HG02981 (cell line): Measurements from ENCODE around the gene EFNA2.
"Not testable (repeated sequence)": the region's sequence is repeated elsewhere in the genome, so short reads cannot be mapped to it uniquely, and the experiment has no call there.

Source experiments
- ATAC-seq: cut with Tn5 transposase; IDR thresholded peaks from one replicate; pipeline ENCODE4 v1.9.1; 2021; ENCODE audit warnings: mild to moderate bottlenecking, moderate library complexity; ENCODE audit not compliant: unreplicated experiment

The EFNA2 gene

DNA sequence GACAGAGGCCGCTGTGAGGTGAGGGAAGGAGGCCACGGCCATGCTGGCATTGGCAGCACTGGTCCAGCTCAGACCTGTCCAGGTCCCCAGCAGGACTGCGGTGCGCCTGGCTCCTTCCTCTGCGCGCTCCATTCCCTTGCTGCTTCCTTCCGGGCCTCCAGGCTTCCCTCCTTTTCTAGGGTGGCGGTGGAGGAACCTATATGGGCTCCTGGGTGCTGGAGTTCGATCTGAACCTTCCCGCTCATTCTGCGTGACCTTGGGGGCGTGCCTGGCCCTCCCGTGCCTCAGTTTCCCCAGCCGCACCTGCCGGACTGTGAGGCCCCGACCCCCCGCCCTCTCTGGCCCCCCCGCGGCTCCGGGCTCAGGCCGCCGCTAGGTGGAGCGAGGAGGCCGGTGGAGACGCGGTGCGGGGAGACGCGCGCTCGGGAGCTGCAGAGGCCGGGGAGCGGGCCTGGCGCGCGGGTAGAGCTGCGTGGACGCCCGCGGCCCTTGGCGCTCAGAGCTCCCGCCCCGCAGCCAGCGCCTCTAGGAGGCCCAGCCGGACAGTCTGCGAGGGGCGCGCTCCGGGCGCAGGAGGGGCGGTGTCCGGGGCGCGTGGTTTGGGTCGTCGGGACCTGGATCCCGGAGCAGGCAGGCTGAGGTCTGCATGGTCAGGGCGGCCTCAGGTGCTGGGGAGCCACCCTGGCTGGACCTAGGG lies 29.9 kb downstream of the EFNA2 start:
- ATAC-seq, result no peak

DNA sequence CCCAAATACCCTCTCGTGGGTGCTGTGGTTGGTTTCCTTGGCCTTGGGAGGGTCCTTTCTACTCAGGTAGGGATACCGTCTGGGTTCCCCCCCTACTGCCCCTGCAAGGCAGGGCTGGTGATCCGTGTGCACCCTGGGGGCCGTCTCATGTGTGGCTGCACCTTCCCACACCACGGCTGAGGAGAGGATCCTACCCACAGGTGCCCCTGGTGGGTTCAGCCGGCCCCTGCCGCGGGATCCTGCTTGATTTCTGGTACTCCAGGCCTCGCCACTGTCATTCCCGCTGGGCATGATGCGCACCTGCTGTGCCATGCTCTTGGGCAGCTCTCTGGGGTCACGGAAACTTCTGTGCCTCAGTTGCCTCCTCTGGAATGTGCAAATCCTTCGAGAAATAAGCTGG lies 30.8 kb downstream of the EFNA2 start:
- no peak for ATAC-seq

DNA sequence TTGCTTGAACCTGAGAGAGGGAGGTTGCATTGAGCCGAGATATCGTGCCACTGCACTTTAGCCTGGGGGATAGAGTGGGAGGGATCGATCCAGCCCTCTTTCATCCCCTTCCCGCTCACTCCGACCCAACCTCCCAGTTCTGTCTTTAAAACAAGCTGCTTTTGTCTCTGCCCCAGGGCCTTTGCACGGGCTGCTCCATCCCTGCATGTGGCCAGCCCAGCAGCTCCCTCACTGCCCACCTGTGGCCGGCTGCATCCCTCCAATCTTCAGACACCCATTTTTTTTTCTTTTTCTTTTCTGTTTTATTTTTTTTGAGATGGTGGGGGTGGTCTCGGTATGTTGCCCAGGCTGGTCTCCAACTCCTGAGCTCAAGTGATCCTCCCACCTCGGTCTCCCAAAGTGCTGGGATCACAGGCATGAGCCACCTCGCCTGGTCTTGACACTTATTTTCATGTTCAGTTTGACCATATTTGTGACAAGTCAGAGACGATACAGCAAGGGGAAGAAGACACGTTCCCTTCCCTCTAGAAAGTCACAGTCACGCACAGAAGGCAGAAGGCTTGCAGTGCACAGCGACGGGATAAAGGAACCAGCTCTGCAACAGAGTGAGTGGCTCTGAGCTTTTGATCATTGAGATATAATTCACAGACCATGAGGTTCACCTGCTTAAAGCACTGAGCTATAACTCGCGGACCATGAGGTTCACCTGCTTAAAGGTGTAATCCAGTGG lies 31.8 kb downstream of the EFNA2 start:
- no peak for ATAC-seq

DNA sequence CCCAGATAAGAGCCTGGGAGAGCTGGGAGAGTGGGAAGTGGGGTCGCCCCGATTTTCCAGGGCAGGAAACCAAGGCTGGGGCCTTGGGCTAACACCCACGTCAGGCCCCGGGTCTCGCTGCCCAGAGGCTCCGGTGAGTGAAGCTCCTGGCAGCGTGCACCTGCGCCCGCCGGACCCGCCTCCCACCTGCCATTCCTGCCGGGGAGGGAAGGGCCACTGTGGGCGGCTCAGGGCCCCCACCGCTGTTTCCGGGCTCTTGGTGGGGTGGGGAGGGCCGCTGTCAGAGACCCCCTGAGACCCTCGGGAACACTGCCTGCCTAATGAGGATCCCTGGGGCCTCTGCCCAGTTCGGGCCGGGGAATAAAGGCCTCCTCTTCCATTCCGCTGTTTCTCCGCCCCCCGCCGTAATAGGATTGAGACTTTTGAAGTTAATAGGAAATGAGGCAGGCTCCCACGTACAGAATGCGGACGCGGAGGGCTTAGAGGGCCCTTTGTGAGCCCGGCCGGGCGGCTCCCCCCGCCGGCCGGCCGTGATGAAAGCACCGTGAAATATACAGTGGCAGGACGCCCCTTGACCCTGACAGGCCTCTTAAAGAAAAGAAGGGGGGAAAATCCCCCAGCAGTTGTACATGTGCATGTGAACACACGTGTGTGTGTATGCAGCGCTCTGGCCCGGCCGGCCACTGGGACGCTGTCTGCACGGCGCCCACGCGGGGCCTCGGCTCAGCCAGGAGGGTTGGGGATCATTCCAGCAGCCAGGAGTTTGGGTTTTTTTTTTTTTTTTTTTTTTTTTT lies 33.2 kb downstream of the EFNA2 start:
- no peak for ATAC-seq

DNA sequence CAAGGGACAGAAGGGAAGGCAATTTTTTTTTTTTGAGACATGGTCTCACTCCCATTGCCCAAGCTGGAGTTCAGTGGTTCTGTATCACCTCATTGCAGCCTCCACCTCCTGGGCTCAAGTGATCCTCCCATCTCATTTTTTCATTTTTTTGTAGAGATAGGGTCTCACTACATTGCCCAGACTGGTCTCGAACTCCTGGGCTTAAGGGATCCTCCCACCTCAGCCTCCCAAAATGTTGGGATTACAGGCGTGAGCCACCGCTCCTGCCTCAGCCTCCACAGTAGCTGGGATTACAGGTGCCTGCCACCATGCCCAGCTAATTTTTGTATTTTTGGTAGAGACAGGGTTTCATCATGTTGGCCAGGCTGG lies 34.6 kb downstream of the EFNA2 start:
- not testable (repeated sequence) for ATAC-seq

DNA sequence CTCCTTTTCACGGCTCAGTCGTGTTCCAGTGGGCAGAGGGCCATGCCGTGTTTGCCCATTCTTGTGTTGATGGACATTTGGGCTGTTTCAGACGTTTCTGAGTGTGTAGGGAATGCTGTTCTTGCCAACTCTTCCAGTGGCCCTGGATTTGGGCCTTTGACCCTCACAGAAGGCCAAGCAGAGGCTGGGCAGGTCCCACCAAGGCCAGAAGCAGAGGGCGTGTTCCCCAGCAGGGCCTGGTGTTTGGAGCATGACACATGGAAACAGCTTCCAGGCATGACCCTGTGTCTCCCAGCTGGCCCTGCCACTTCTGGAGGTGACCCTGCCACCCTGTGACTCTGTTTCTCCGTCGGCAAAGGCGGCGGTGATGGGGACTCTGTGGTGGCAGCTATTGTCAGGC lies 35.9 kb downstream of the EFNA2 start:
- ATAC-seq, result no peak

DNA sequence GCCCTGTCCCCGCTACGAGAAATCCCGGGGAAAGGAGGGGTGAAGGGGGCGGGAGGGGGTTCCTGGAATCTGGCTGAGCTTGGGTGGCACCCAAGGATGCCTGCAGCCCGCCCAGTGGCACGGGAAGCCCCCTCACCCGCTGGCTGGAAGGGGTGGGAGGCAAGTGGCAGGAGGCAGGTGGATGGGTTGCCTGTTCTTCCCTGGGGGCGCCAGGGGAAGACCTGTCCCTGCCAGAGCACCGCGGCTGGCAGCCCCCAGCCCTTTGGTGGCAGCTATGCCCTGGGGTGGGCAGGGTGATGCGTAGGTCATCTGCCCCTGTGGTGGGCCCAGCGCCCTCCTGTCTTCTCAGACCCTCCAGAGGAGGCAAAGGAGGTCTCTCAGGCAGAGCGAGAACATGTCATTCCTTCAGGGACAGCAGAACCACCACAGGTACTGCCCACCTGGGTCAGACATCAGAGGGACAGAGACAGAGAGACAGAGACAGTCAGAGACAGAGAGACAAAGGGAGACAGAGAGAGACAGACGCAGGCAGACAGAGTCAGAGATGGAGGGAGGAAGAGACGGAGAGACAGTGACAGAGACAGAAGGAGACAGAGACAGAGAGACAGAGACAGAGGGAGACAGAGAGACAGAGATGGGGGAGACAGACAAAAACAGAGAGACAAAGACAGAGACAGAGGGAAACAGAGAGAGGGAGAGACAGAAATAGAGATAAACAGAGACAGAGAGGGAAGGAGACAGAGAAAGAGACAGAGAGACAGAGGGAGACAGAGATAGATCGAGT lies 36.7 kb downstream of the EFNA2 start:
- no peak for ATAC-seq

DNA sequence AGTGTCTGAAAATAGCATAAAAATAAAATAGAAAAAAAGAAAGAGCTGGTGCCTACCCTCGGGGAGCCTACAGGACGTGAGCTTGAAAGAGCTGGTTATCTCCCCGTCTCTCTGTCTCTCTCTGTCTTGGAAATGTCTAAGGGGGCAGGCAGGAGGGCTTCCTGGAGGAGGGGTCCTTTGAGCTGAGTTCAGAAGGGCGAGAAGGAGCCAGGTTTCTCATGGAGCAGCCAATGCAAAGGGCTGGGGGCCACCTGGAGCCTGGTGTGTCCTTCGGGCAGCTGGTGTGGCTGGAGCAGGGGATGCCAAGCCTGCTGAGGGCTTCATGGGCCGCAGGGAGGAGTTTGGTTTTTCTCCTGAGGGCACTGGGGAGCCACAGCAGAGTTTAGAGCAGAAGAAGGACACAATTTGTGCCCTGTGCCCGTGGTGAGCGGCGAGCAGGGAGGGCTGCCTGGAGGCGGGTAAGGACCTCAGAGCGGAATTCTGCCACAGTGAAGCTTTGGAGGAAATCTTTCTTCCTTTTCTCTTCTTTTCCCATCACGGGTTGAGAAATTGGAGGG lies 38.7 kb downstream of the EFNA2 start:
- no peak for ATAC-seq

DNA sequence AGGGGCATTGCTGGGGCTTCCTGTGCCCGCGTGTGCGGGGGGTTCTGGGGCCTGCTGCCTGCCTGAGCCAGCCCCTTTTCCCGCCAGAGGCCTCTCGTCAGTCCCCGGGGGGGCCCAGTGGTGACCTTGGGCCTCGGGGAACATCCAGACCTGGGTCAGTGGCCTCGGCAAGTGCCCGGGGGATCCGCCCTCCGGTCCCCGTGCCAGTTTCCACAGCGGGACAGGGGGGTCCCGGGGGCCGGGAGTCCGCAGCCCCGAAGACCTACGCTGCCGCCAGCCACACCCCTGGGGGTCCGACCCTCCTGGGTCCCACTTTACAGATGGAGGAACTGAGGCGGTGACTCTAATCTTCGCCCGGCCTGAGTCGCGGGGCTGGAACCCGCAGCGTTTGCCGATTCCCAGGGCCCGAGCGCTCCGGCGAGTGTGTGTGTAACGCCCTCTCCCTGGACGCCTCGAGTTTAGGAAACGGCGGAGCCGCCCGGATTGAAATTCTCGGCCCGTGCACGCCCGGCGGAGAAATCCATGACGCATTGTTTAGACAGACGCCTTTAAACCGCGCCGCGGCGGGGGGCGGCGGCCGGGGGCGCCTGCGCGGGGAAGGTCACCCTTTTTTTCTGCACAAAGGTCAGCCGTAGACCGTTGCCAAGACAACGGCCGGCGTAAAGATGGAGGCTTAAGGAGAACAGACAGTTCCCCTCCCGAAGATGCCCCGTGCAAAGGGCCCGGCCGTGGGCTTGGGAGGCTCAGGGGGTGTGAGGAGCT lies 39.3 kb downstream of the EFNA2 start:
- no peak for ATAC-seq

DNA sequence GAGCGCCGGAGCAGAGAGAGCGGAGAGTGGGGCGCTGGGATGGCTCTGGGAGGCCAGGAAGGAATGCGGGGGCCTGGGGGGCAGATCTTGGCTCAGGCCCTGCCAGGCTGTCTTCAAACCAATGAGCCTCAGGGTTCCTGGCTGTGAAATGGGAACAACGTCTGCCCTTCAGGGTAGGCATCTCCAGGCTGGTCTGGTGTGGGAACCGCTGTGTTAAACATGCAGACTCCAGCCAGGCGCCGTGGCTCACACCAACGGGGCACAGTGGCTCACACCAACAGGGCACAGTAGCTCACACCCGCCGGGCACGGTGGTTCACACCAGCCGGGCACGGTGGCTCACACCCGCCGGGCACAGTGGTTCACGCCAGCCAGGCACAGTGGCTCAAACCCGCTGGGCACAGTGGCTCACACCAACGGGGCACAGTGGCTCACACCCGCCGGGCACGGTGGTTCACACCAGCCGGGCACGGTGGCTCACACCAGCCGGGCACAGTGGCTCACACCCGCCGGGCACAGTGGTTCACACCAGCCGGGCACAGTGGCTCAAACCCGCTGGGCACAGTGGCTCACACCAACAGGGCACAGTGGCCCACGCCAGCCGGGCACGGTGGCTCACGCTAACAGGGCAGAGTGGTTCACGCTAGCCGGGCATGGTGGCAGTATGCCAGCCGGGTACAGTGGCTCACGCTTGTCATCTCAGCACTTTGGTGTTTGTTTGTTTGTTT lies 40.1 kb downstream of the EFNA2 start:
- ATAC-seq, result no peak

DNA sequence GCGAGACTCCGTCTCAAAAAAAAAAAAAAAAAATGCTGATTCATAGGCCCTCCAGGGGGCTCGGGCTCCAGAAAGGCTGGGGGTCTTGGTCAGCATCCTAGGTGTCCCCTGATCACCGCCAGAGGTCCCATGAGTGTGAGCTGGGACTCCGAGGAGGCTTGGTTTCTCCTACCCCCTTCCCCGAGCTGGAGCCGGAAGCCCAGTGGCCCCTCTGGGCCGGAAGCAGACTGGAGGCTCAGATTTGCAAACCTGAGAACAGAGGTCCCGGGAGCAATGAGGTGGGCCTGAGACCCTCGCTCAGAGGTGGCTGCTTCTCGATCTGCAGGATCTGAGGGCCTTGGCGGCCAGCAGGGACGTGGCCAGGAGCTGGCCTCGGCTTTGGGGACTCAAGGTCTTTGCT lies 41.5 kb downstream of the EFNA2 start:
- ATAC-seq, result no peak

DNA sequence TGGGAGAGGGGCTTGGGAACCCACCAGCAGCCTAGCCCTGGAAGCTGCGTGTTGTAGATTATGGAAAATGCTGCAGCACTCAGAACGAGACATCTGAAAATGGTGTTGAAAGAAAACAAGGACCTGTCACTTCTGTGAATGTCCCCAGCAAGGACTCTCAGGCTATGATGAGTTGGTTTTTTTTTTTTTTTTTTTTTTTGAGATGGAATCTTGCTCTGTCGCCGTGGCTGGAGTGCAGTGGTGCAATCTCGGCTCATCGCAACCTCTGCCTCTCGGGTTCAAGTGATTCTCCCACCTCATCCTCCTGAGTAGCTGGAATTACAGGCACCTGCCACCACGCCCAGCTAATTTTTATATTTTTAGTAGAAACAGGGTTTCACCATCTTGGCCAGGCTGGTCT lies 46.5 kb downstream of the EFNA2 start:
- ATAC-seq, result not testable (repeated sequence)

DNA sequence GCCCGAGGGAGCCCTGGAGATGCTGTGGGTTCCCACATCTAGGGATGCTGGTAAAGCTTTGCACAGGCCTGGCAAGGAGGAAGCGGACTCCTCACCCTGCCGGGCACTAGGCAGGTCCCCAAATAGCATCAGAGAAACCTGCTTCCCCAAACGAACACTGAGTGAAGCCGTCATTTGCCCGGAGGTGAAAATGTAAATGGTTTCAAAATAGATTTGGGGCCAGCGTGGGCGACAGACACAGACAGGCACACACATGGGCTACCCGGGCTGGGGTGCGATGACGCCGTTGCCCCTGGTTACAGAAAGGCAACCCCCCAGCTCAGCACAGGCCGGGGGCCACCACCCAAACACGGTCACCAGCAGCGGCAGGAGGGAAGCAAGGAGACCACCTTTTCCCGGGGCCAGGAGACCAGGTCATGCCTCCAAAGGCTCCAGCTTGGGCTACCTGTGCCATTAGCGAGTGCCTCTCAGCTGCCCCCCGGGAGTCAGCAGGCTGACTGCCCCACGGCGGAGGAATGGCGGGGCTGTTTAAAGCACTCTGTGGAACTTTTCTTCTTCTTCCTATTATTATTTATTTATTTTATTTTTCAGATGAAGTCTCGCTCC lies 50.5 kb downstream of the EFNA2 start:
- no peak for ATAC-seq

DNA sequence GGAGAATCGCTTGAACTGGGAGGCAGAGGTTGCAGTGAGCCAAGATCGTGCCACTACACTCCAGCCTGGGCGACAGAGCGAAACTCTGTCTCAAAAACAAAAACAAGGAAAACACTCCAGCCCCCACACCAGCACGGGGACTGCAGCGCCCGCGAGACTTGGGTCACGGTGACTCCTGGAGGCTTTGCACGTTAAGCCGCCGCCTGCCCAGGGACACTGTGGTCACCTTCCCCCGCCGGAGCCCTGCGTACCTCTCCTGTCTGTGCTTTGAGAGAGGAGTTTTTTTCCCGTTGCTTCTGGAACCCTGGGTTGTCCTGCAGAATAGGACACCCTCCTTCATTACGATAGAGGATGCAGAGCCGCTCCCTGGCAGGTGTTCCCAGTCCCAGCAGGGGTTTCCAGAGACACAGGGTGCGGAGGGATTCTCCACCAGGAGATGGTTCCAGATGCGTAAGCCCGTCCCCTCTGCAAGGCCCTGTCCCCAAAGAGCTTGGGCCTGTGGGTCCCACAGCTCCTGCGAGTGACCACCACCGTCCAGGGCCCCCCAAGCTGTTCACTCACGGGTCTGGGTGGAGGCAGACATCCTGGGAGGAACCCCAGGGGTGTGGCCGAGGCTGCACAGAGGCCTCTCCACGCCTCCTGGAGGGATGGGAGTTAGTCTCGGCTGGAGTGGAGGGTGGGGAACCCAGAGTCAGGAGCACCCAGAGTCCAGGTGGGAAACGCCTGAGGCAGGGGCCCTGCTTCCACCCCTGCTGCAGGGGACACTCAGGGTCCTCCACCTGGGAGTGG lies 55.2 kb downstream of the EFNA2 start:
- no peak for ATAC-seq

DNA sequence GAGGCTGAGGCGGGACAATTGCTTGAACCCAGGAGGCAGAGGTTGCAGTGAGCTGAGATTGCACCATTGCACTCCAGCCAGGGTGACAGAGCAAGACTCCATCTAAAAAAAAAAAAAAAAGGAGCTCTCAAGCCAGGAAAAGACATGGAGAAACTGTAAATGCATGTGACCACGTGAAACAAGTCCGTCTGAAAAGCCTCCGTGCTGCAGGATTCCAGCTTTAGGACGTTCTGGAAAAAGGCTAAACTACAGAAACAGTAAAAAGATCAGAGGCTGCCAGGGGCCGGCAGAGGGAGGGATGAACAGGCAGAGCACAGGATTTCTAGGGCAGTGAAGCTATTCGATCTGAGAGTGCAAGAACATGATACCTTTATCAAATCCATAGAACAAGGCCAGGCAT lies 57.4 kb downstream of the EFNA2 start:
- ATAC-seq, result no peak

DNA sequence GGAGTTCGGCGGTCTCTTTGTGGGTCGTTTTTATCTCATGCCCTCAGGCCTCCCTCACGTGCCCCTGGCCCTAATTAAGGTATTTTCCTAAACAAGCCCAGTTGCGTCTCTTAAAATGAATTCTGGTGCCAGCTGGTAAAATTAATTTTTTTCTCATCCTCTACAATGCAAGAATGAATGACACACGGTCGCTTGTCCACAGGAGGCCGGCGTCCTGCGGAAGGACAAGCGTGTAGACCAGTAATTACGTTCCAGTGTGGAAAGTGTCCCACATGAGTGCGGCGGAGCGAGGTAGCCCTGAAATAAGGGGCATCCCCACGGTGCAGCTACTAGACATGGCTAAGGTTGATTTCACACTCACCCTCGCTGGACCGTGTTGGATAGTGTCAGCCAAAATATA lies 63.5 kb downstream of the EFNA2 start:
- ATAC-seq, result no peak

DNA sequence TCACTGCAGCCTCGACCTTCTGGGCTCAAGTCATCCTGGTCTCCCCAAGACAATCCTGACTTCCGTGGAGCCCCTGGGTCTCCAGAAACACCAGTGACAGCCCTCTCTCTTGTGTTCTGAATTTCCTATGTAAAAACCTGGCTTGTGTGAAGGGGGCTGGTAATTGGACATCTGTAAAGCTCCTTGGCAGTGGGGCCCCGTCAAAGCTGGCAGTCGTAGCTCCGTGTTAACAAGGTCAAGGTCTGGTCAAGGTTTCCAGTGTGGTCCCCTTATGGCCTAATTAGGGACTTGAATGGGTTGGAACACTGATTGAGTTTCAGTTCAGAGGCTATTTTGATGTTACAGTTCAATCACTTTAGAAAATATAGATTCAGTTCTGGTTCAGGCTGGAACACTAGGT lies 65.2 kb downstream of the EFNA2 start:
- no peak for ATAC-seq
